CD14-positive monocyte (primary cell): ENCODE data around the gene CGNL1. TPM values are rescaled to one million over a fixed set of nuclear protein-coding genes. Genes with fewer than 3 reads are reported as not detected.

Experiments used
- DNase-seq, 3 donors: peaks; one replicate each; pipeline ENCODE4 v3.0.0-alpha.2; 2011 to 2022
- H2AFZ ChIP-seq: 2 replicates; pipeline ENCODE4 v1.6.0; 2012; ENCODE audit warnings: mild to moderate bottlenecking, low read depth, low read length, inconsistent platforms; ENCODE audit not compliant: insufficient read depth, poor library complexity, severe bottlenecking
- H3K27ac ChIP-seq, 2 donors: 1 replicate in 1 of 2; 2 replicates in 1 of 2; pipeline ENCODE4 v1.5.1; 2012 to 2013; ENCODE audit warnings: low read length in 2 of 2, control low read depth in 1 of 2, inconsistent platforms in 1 of 2, low read depth in 1 of 2, mild to moderate bottlenecking in 1 of 2
- H3K27me3 ChIP-seq, 2 donors: one replicate each; pipeline versions ENCODE4 v1.6.0 to v1.6.1; 2011 to 2013; ENCODE audit warnings: low read length in 2 of 2; ENCODE audit not compliant: control insufficient read depth in 2 of 2, insufficient read depth in 2 of 2
- H3K36me3 ChIP-seq, 2 donors: replicated peaks in 1 of 2; 1 replicate in 1 of 2; 2 replicates in 1 of 2; pipeline versions ENCODE4 v1.5.1 to v1.6.1; 2012 to 2013; ENCODE audit warnings: low read length in 2 of 2, control low read depth in 1 of 2, inconsistent platforms in 1 of 2, mild to moderate bottlenecking in 1 of 2; ENCODE audit not compliant: insufficient read depth in 2 of 2, control insufficient read depth in 1 of 2
- H3K4me1 ChIP-seq, 2 donors: 1 replicate in 1 of 2; 2 replicates in 1 of 2; pipeline versions ENCODE4 v1.5.1 to v1.6.1; 2012 to 2013; ENCODE audit warnings: low read length in 2 of 2, control low read depth in 1 of 2, inconsistent platforms in 1 of 2, mild to moderate bottlenecking in 1 of 2, moderate library complexity in 1 of 2; ENCODE audit not compliant: insufficient read depth in 2 of 2, control insufficient read depth in 1 of 2
- H3K4me2 ChIP-seq: replicated peaks from 2 replicates; pipeline ENCODE3; 2012; ENCODE audit warnings: low read length, moderate library complexity, mild to moderate bottlenecking; ENCODE audit not compliant: poor library complexity, severe bottlenecking; ENCODE audit errors: extremely low read depth
- H3K4me3 ChIP-seq, 3 experiments: fragments of 200-600 bp in 1 of 3; sonication (generic) in 1 of 3; replicated peaks in 1 of 3; 1 replicate in 2 of 3; 2 replicates in 1 of 3; pipeline ENCODE4 v1.5.1; 2011 to 2013; ENCODE audit warnings: low read length in 3 of 3, mild to moderate bottlenecking in 3 of 3, control low read depth in 2 of 3, low read depth in 2 of 3, inconsistent platforms in 1 of 3, moderate library complexity in 1 of 3
- H3K79me2 ChIP-seq: 2 replicates; pipeline ENCODE4 v1.6.0; 2012; ENCODE audit warnings: mild to moderate bottlenecking, control low read depth, inconsistent platforms, low read length, moderate library complexity; ENCODE audit not compliant: insufficient read depth
- H3K9ac ChIP-seq: 2 replicates; pipeline ENCODE4 v1.6.0; 2017; ENCODE audit warnings: low read length, mild to moderate bottlenecking; ENCODE audit not compliant: insufficient read depth, poor library complexity, severe bottlenecking
- H3K9me3 ChIP-seq, 2 donors: replicated peaks in 1 of 2; 1 replicate in 1 of 2; 2 replicates in 1 of 2; pipeline versions ENCODE4 v1.5.1 to v1.6.1; 2012 to 2013; ENCODE audit warnings: low read length in 2 of 2, control low read depth in 1 of 2; ENCODE audit not compliant: control insufficient read depth in 1 of 2, insufficient read depth in 1 of 2
- H4K20me1 ChIP-seq: 2 replicates; pipeline ENCODE4 v1.6.0; 2012; ENCODE audit warnings: mild to moderate bottlenecking, low read length, control low read depth, moderate library complexity; ENCODE audit not compliant: insufficient read depth
- H3K27ac Mint-ChIP-seq, 7 donors: one replicate each; pipeline ENCODE4 v1.8.0; 2020; ENCODE audit warnings: mild to moderate bottlenecking in 7 of 7, mixed read lengths in 7 of 7, moderate library complexity in 6 of 7, inconsistent platforms in 2 of 7
- H3K27me3 Mint-ChIP-seq, 3 donors: one replicate each; pipeline ENCODE4 v1.8.0; 2021 to 2022; ENCODE audit warnings: low read depth in 3 of 3, mild to moderate bottlenecking in 3 of 3, mixed read lengths in 3 of 3, moderate library complexity in 3 of 3, inconsistent platforms in 1 of 3
- H3K36me3 Mint-ChIP-seq, 2 donors: one replicate each; pipeline ENCODE4 v1.8.0; 2020; ENCODE audit warnings: mixed read lengths in 2 of 2, inconsistent platforms in 1 of 2, mild to moderate bottlenecking in 1 of 2
- H3K4me1 Mint-ChIP-seq: one replicate; pipeline ENCODE4 v1.8.0; 2020; ENCODE audit warnings: mild to moderate bottlenecking, mixed read lengths
- H3K4me3 Mint-ChIP-seq, 2 donors: one replicate each; pipeline ENCODE4 v1.8.0; 2020; ENCODE audit warnings: mild to moderate bottlenecking in 2 of 2, mixed read lengths in 2 of 2, moderate library complexity in 1 of 2
- H3K9me3 Mint-ChIP-seq, 7 donors: one replicate each; pipeline ENCODE4 v1.8.0; 2020 to 2022; ENCODE audit warnings: mixed read lengths in 7 of 7, mild to moderate bottlenecking in 6 of 7, moderate library complexity in 6 of 7, inconsistent platforms in 2 of 7
- CTCF ChIP-seq: fragments of 200-600 bp; IDR thresholded peaks from one replicate; pipeline ENCODE4 v1.8.0; 2022; ENCODE audit warnings: antibody characterized with exemption, mild to moderate bottlenecking
- WGBS: methylation state at CpG from one replicate; pipeline ENCODE4 v1.1.5; 2013; ENCODE audit warnings: missing lambda C conversion rate; ENCODE audit not compliant: insufficient coverage; 5-methylcytosine and 5-hydroxymethylcytosine counted together
- intact Hi-C, 2 donors: fragments of 100-400 bp; cut with micrococcal nuclease; formaldehyde crosslinking; loops; one replicate each; pipeline versions ENCODE4 v1.15.0 to v1.15.1; 2023
- polyA plus RNA-seq, 3 donors: library from polyadenylated mRNA; depleted of rRNA in 1 of 3; unstranded in 2 of 3; stranded (reverse) in 1 of 3; fragments of 300-500 nt in 2 of 3; fragments of >200 nt in 1 of 3; fragmentation: Illumina TruSeq in 2 of 3; gene quantifications; 1 replicate in 2 of 3; 2 replicates in 1 of 3; pipeline ENCODE4 v1.2.3, GENCODE V29; 2012 to 2021

The CGNL1 gene
- polyA plus RNA-seq, 3 donors, result not detected

GRCh38 chr15:57540211-57540610 lies 163.9 kb downstream of the CGNL1 start:
- Histone ChIP-seq H4K20me1 (no peaks in the 10 kb centered on the region), H3K9ac (no peak overlapping the region), H3K9me3 (no peaks in the 10 kb centered on the region), H3K4me3 (no peak overlapping the region), H3K4me1 (no peaks in the 10 kb centered on the region), H3K27me3 (no peaks in the 10 kb centered on the region), H3K27ac (no peak overlapping the region), H3K79me2 (no peaks in the 10 kb centered on the region), H3K36me3 (no peaks in the 10 kb centered on the region), H2AFZ (no peak overlapping the region), H3K4me2 (no peak overlapping the region)
- no peaks in the 10 kb centered on the region for H3K4me1 Mint-ChIP-seq
- DNase-seq, result peak in 1 of 3 donors; percentile 20
- peaks cover 0 to 7% (median 0%) of the 10 kb centered on the region in 7 donors for H3K9me3 Mint-ChIP-seq
- intact Hi-C loops, result loop anchor here in 1 of 2 donors (5.0 kb wide), 1 partner anchor 198 kb away; no protein-coding TSS in a partner anchor
- H3K4me3 Mint-ChIP-seq, result no peak overlapping the region
- H3K36me3 Mint-ChIP-seq, result no peaks in the 10 kb centered on the region
- WGBS, result no CpG with 5 or more reads among the region's 3 CpGs
- H3K27me3 Mint-ChIP-seq, result peaks cover 0 to 3% (median 2%) of the 10 kb centered on the region in 3 donors
- no peak for TF ChIP-seq CTCF
- no peak overlapping the region for H3K27ac Mint-ChIP-seq

DNA sequence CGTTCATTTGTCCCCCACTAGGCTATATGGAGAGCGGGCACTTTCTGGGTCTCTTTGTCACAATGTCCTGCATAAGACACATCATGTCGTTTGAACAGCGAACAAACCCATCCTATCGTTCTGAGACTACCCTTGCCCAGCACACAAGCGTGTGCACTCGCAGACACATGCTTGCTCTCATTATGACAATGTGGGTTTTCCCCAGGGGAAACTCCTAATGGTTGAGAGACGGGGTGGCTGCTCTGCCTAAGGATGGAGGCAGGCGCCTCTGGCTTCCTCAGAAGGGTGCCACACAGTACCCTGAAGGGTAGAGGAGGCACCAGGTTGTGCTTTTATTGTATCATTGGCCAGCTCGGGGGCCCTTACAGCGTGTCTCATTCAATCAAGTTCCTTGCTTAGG lies 164.4 kb downstream of the CGNL1 start:
- Mint-ChIP-seq H3K27me3 (peaks cover 0 to 3% (median 2%) of the 10 kb centered on the region in 3 donors), H3K4me1 (no peaks in the 10 kb centered on the region), H3K36me3 (no peaks in the 10 kb centered on the region), H3K9me3 (peaks cover 0 to 6% (median 0%) of the 10 kb centered on the region in 7 donors), H3K4me3 (no peak overlapping the region), H3K27ac (no peak overlapping the region)
- no peaks in the 10 kb centered on the region for H3K9me3 ChIP-seq
- no peak overlapping the region for H3K4me2 ChIP-seq
- no peaks in the 10 kb centered on the region for H4K20me1 ChIP-seq
- H2AFZ ChIP-seq, result no peak overlapping the region
- H3K4me1 ChIP-seq, result no peaks in the 10 kb centered on the region
- no peak overlapping the region for H3K27ac ChIP-seq
- H3K79me2 ChIP-seq, result no peaks in the 10 kb centered on the region
- H3K36me3 ChIP-seq, result no peaks in the 10 kb centered on the region
- TF ChIP-seq CTCF, result no peak
- 77% methylated on average over 5 of the region's 11 CpGs for WGBS
- no peaks in the 10 kb centered on the region for H3K27me3 ChIP-seq
- no peak overlapping the region for H3K9ac ChIP-seq
- intact Hi-C loops, result loop anchor here in 1 of 2 donors (5.0 kb wide), 1 partner anchor 198 kb away; no protein-coding TSS in a partner anchor
- H3K4me3 ChIP-seq, result no peak overlapping the region
- no peak for DNase-seq
